ENCODE data around the gene APBA2.

- TF ChIP-seq POLR2A (IDR thresholded peaks at IDR 0.05; ENCODE audit: low read length), result no peak
- no peak for TF ChIP-seq GATA1 (IDR thresholded peaks at IDR 0.05; ENCODE audit: low read depth, low read length)
Observed at GRCh38 chr15:28878209-28878608, 7.6 kb upstream of the APBA2 start.
